Heart left ventricle (tissue), 16 donors: ENCODE results near the gene AP1G2. TPM values are rescaled to one million over a fixed set of nuclear protein-coding genes. Genes with fewer than 3 reads are reported as not detected.

Experiments used
- ATAC-seq, 4 donors: fragments of 200-7000 bp; cut with Tn5 transposase; one replicate each; pipeline ENCODE4 v1.9.1; 2020 to 2022; ENCODE audit warnings: moderate library complexity in 4 of 4, mild to moderate bottlenecking in 3 of 4, moderate number of reproducible peaks in 1 of 4
- DNase-seq, 5 donors: peaks; one replicate each; pipeline ENCODE4 v3.0.0-alpha.2; 2020
- H3K27ac ChIP-seq, 12 donors: fragments of 200-600 bp; sonication (generic) in 4 of 12; one replicate each; pipeline versions ENCODE4 v1.5.0 to v1.8.0; 2016 to 2022; ENCODE audit warnings: mild to moderate bottlenecking in 2 of 12
- H3K27me3 ChIP-seq, 9 donors: fragments of 200-600 bp; sonication (generic) in 2 of 9; one replicate each; pipeline versions ENCODE4 v1.5.1 to v1.8.0; 2016 to 2022; ENCODE audit warnings: mild to moderate bottlenecking in 3 of 9
- H3K36me3 ChIP-seq, 9 donors: fragments of 200-600 bp; sonication (generic) in 2 of 9; one replicate each; pipeline versions ENCODE4 v1.5.0 to v1.8.0; 2018 to 2022; ENCODE audit warnings: mild to moderate bottlenecking in 2 of 9
- H3K4me1 ChIP-seq, 12 donors: fragments of 200-600 bp; sonication (generic) in 4 of 12; one replicate each; pipeline versions ENCODE4 v1.5.0 to v1.8.0; 2016 to 2022; ENCODE audit warnings: mild to moderate bottlenecking in 3 of 12
- H3K4me3 ChIP-seq, 12 donors: fragments of 200-600 bp; sonication (generic) in 4 of 12; one replicate each; pipeline versions ENCODE4 v1.5.0 to v1.8.0; 2017 to 2022; ENCODE audit warnings: mild to moderate bottlenecking in 9 of 12, moderate library complexity in 4 of 12
- H3K9me3 ChIP-seq, 12 donors: fragments of 200-600 bp; sonication (generic) in 4 of 12; one replicate each; pipeline versions ENCODE4 v1.5.0 to v1.8.0; 2016 to 2022; ENCODE audit warnings: mild to moderate bottlenecking in 1 of 12
- CTCF ChIP-seq, 12 donors: fragments of 200-600 bp; sonication (generic) in 4 of 12; IDR thresholded peaks; one replicate each; pipeline versions ENCODE4 v1.5.0 to v1.8.0; 2018 to 2022; ENCODE audit warnings: antibody characterized with exemption in 12 of 12, mild to moderate bottlenecking in 5 of 12
- POLR2A ChIP-seq, 2 donors: fragments of 450-650 bp; IDR thresholded peaks; one replicate each; pipeline ENCODE4 v1.6.1; 2017; ENCODE audit warnings: antibody characterized with exemption in 2 of 2, mild to moderate bottlenecking in 2 of 2, moderate library complexity in 2 of 2
- WGBS, 4 donors: extraction: QIAGEN DNeasy Blood & Tissue Kit in 2 of 4; methylation state at CpG; one replicate each; pipeline versions ENCODE4 v1.1.5 to v1.1.7; 2013 to 2018; 5-methylcytosine and 5-hydroxymethylcytosine counted together
- intact Hi-C, 10 donors: fragments of 100-400 bp; cut with DNase I; formaldehyde crosslinking; loops; one replicate each; pipeline versions ENCODE4 v1.11.1 to v1.14.2; 2022
- polyA plus RNA-seq, 2 donors: library from polyadenylated mRNA; stranded (reverse); fragments of 200-250 nt; gene quantifications; one replicate each; pipeline ENCODE4 v1.2.3, GENCODE V29; 2013
- total RNA-seq, 9 donors: library from RNA; depleted of rRNA in 2 of 9; stranded (reverse); fragments of >200 nt in 2 of 9; fragmentation: NEBNext Ultra II Directional in 3 of 9; extraction: Animal tissue kit (Norgen Biotek cat#: 25700) in 3 of 9; gene quantifications; one replicate each; pipeline versions ENCODE4 v1.1.0 to v1.2.4, GENCODE V29; 2016 to 2023
- donor health status: ischemic (EF 13 %, LVEDD 7.1; RV severe dilation, severe dysfunction).
- donor health status: healthy with polysubstance abuse.
- donor health status: DM: no; HTN: yes; CAD: no.
- donor health status: DM: no; HTN: no; CAD: no.
- donor health status: ischemic (EF 25% LVEDD 6.9; RV normal size, moderate dysfunction).
- donor health status: ischemic (EF 25% LVEDD 5.7; RV mildly dilated, moderate dysfunction).
- donor health status: healthy.
- donor health status: DM: yes; HTN: yes; CAD: no.
- donor health status: ischemic (EF 35%, LVEDD 5.7; RV mildly dilated, moderate dysfunction).
- donor health status: nonischemic (EF 11% LVEDD 7.7; RV severe dilation, severe dysfunction).
- donor health status: DM: yes; HTN: yes; CAD: no.
- donor health status: PGD.
- donor health status: ischemic (EF 29% LVEDD 5.4; RV normal size, mild dysfunction).
- donor health status: nonischemic (EF 23%, LVEDD 6.1; RV moderate dilation, normal function).

AP1G2 gene
- total and polyA plus RNA-seq, 11 donors, result 7.2 to 33.8 (median 11.6) TPM

GRCh38 chr14:23551266-23552028 lies 16.1 kb downstream of the AP1G2 start, which contains the start of gene ZFHX2:
ZFHX2 (minus strand) TSS chr14:23551765; CDS start chr14:23535325, 16,440 bp downstream.
- no peaks in the 10 kb centered on the region for H3K9me3 ChIP-seq
- ATAC-seq, result peak; percentile 48 to 78 (median 68)
- WGBS, 4 donors, result 1% methylated on average over 47 to 49 of the region's 49 CpGs
- peak within 1 kb of the TSS; percentile 38 to 75 (median 64) for H3K4me3 ChIP-seq
- peaks cover 0 to 26% (median 15%) of the 10 kb centered on the region in 12 donors for H3K4me1 ChIP-seq
- H3K27me3 ChIP-seq, result no peaks in the 10 kb centered on the region
- H3K27ac ChIP-seq, result peak within 1 kb of the TSS in 9 of 12 donors; percentile 8 to 71 (median 40)
- peak; percentile 78 to 90 (median 85) for DNase-seq
- intact Hi-C loops, result loop anchor here in 2 of 10 donors (10.0 kb wide), 2 partner anchors 227 to 247 kb away; partner anchors contain the start of genes BCL2L2 (in 1 of the 2), PABPN1 (in 1 of the 2) and PPP1R3E (in 1 of the 2)
- TF ChIP-seq CTCF (IDR thresholded peaks at IDR 0.05) (no peak), POLR2A (IDR thresholded peaks at IDR 0.05) (peak in 1 of 2 donors; percentile 47)
- H3K36me3 ChIP-seq, result no peaks in the 10 kb centered on the region

GRCh38 chr14:23550812-23551265 lies 16.8 kb downstream of the AP1G2 start:
- 1 to 3% (median 2%) methylated on average over 37 of the region's 37 CpGs for WGBS, 4 donors
- ATAC-seq (peak in 3 of 4 donors; percentile 9 to 23 (median 21)), DNase-seq (peak in 3 of 5 donors; percentile 35 to 57 (median 49))
- Histone ChIP-seq H3K9me3 (no peaks in the 10 kb centered on the region), H3K4me1 (peaks cover 0 to 27% (median 16%) of the 10 kb centered on the region in 12 donors), H3K27me3 (no peaks in the 10 kb centered on the region), H3K4me3 (peak overlapping the region; percentile 38 to 75 (median 64)), H3K36me3 (no peaks in the 10 kb centered on the region), H3K27ac (peak overlapping the region in 8 of 12 donors; percentile 0 to 68 (median 29))
- no peak for TF ChIP-seq CTCF (IDR thresholded peaks at IDR 0.05)
- no peak for TF ChIP-seq POLR2A (IDR thresholded peaks at IDR 0.05)
- intact Hi-C loops, result loop anchor here in 2 of 10 donors (10.0 kb wide), 2 partner anchors 226 to 246 kb away; partner anchors contain the start of genes BCL2L2 (in 1 of the 2), PABPN1 (in 1 of the 2) and PPP1R3E (in 1 of the 2)

GRCh38 chr14:23550131-23550811 lies 17.3 kb downstream of the AP1G2 start:
- Histone ChIP-seq H3K4me1 (peaks cover 0 to 28% (median 15%) of the 10 kb centered on the region in 12 donors), H3K36me3 (no peaks in the 10 kb centered on the region), H3K27ac (peak overlapping the region in 2 of 12 donors; percentile 23 to 68), H3K27me3 (no peaks in the 10 kb centered on the region), H3K4me3 (peak overlapping the region; percentile 38 to 75 (median 64)), H3K9me3 (no peaks in the 10 kb centered on the region)
- ATAC-seq, result peak in 1 of 4 donors; percentile 1
- WGBS, 4 donors, result 43 to 51% (median 47%) methylated on average over 12 of the region's 12 CpGs
- intact Hi-C loops, result loop anchor here in 2 of 10 donors (10.0 kb wide), 2 partner anchors 225 to 245 kb away; partner anchors contain the start of genes BCL2L2 (in 1 of the 2), PABPN1 (in 1 of the 2) and PPP1R3E (in 1 of the 2)
- TF ChIP-seq POLR2A (IDR thresholded peaks at IDR 0.05), result no peak
- no peak for TF ChIP-seq CTCF (IDR thresholded peaks at IDR 0.05)
- DNase-seq, result no peak
